Calu3 (cell line): ENCODE measurements around the gene KRT31. TPM values are rescaled to one million over a fixed set of nuclear protein-coding genes. Genes with fewer than 3 reads are reported as not detected.

ENCODE experiments used
- BruUV-seq: library from RNA; stranded (reverse); fragments of 400-500 nt; replicated peaks from 2 replicates; lab custom pipeline; 2021; lab: Mats Ljungman, UMichigan
- CTCF ChIA-PET: fragments of 300-600 bp; sonication (Branson Sonifier 250); formaldehyde crosslinking; loops from one replicate; lab custom pipeline; 2022; ENCODE audit warnings: antibody characterized with exemption; lab: Charles Lee
- DNase-seq: peaks from one replicate; pipeline ENCODE4 v3.0.0; 2022
- H3K27ac Mint-ChIP-seq: one replicate; pipeline ENCODE4 v1.8.0; 2022; ENCODE audit warnings: mixed read lengths; ENCODE audit not compliant: unreplicated experiment
- H3K27me3 Mint-ChIP-seq: one replicate; pipeline ENCODE4 v1.8.0; 2022; ENCODE audit warnings: mixed read lengths; ENCODE audit not compliant: unreplicated experiment
- H3K36me3 Mint-ChIP-seq: one replicate; pipeline ENCODE4 v1.8.0; 2022; ENCODE audit warnings: mild to moderate bottlenecking, moderate library complexity, mixed read lengths; ENCODE audit not compliant: insufficient read depth, unreplicated experiment
- H3K4me1 Mint-ChIP-seq: one replicate; pipeline ENCODE4 v1.8.0; 2022; ENCODE audit warnings: mild to moderate bottlenecking, low read depth, mixed read lengths; ENCODE audit not compliant: unreplicated experiment
- H3K4me3 Mint-ChIP-seq: one replicate; pipeline ENCODE4 v1.8.0; 2022; ENCODE audit warnings: mild to moderate bottlenecking, low read depth, moderate library complexity, mixed read lengths; ENCODE audit not compliant: unreplicated experiment
- H3K9me3 Mint-ChIP-seq: one replicate; pipeline ENCODE4 v1.8.0; 2022; ENCODE audit warnings: low read depth, mixed read lengths; ENCODE audit not compliant: unreplicated experiment
- CTCF ChIP-seq: fragments of 200-600 bp; IDR thresholded peaks from one replicate; pipeline ENCODE4 v1.8.0; 2022; ENCODE audit warnings: antibody characterized with exemption; ENCODE audit not compliant: unreplicated experiment
- intact Hi-C: fragments of 100-400 bp; cut with micrococcal nuclease; formaldehyde crosslinking; loops from one replicate; pipeline ENCODE4 v1.10.0; 2022; ENCODE audit not compliant: unreplicated experiment
- total RNA-seq: library from RNA; stranded (reverse); gene quantifications from 2 replicates; pipeline ENCODE4 v1.2.3, GENCODE V29; 2022

The KRT31 gene
- total RNA-seq, 1 experiment from 2014 or later, result not detected

- Mint-ChIP-seq H3K27me3 (peaks cover 22% of the 10 kb centered on the region), H3K4me3 (no peak overlapping the region), H3K9me3 (no peaks in the 10 kb centered on the region), H3K27ac (no peak overlapping the region), H3K36me3 (no peaks in the 10 kb centered on the region), H3K4me1 (peaks cover 8% of the 10 kb centered on the region)
- no peak for DNase-seq
- CTCF ChIA-PET, result interaction anchor here (1.0 kb wide), 1 partner anchor 25 kb away, joined by 3 read pairs; no protein-coding TSS in a partner anchor
- intact Hi-C loops, result no loop called here
- TF ChIP-seq CTCF, result no peak
- BruUV-seq, result no TSS peak
These were observed 45.3 kb upstream of the KRT31 start for GRCh38 chr17:41442739-41443138.

- BruUV-seq, result no TSS peak
- no peak within 1 kb of the TSS for H3K4me3 Mint-ChIP-seq
These were observed 43.2 kb upstream of the KRT31 start, which contains the start of gene KRT38 for GRCh38 chr17:41440531-41441033. Gene KRT38, minus strand, starts transcription at chr17:41440983. Its CDS starts 62 bp downstream, at chr17:41440921.

GRCh38 chr17:41439375-41439774 lies 42.0 kb upstream of the KRT31 start:
- CTCF ChIA-PET, result interaction anchor here (2.0 kb wide), 1 partner anchor 21 kb away, joined by 7 read pairs; no protein-coding TSS in a partner anchor

More at GRCh38 chr17:41440531-41441033, 43.2 kb upstream of the KRT31 start, which contains the start of gene KRT38:
- Mint-ChIP-seq H3K9me3 (no peaks in the 10 kb centered on the region), H3K27me3 (peaks cover 22% of the 10 kb centered on the region), H3K36me3 (no peaks in the 10 kb centered on the region), H3K4me1 (peaks cover 8% of the 10 kb centered on the region), H3K27ac (no peak within 1 kb of the TSS)
- intact Hi-C loops, result no loop called here
- DNase-seq, result no peak
- CTCF ChIA-PET, result interaction anchor here (2.0 kb wide), 1 partner anchor 22 kb away, joined by 7 read pairs; no protein-coding TSS in a partner anchor
- no peak for TF ChIP-seq CTCF

GRCh38 chr17:41437769-41438168 lies 40.4 kb upstream of the KRT31 start:
- peaks cover 8% of the 10 kb centered on the region for H3K4me1 Mint-ChIP-seq
- BruUV-seq, result no TSS peak
- H3K4me3 Mint-ChIP-seq, result no peak overlapping the region
- no peak for DNase-seq
- H3K9me3 Mint-ChIP-seq, result no peaks in the 10 kb centered on the region
- H3K36me3 Mint-ChIP-seq, result no peaks in the 10 kb centered on the region
- H3K27me3 Mint-ChIP-seq, result peaks cover 4% of the 10 kb centered on the region
- CTCF ChIA-PET, result no interaction called here
- no peak overlapping the region for H3K27ac Mint-ChIP-seq
- no peak for TF ChIP-seq CTCF
- intact Hi-C loops, result no loop called here

More at GRCh38 chr17:41439375-41439774, 42.0 kb upstream of the KRT31 start:
- H3K27ac Mint-ChIP-seq, result no peak overlapping the region
- TF ChIP-seq CTCF, result no peak
- H3K4me1 Mint-ChIP-seq, result peaks cover 8% of the 10 kb centered on the region
- no peaks in the 10 kb centered on the region for H3K9me3 Mint-ChIP-seq
- no peaks in the 10 kb centered on the region for H3K36me3 Mint-ChIP-seq
- DNase-seq, result no peak
- no TSS peak for BruUV-seq
- intact Hi-C loops, result no loop called here
- H3K4me3 Mint-ChIP-seq, result no peak overlapping the region
- H3K27me3 Mint-ChIP-seq, result peaks cover 20% of the 10 kb centered on the region
